Peyer's patch (tissue), 4 donors: ENCODE data around the gene TBCK. TPM values are rescaled to one million over a fixed set of nuclear protein-coding genes. Genes with fewer than 3 reads are reported as not detected.
A peak's percentile ranks its signal among the peaks of the same experiment; 100 is the strongest.

Experiments
- DNase-seq, 3 donors: peaks; one replicate each; pipeline ENCODE4 v3.0.0-alpha.2; 2017 to 2019
- H3K27ac ChIP-seq, 4 donors: fragments of 200-600 bp; sonication (generic); one replicate each; pipeline ENCODE4 v1.5.1; 2016 to 2019
- H3K27me3 ChIP-seq, 2 donors: fragments of 200-600 bp; sonication (generic); one replicate each; pipeline ENCODE4 v1.5.1; 2019
- H3K36me3 ChIP-seq, 3 donors: fragments of 200-600 bp; sonication (generic); one replicate each; pipeline ENCODE4 v1.5.1; 2016 to 2019
- H3K4me1 ChIP-seq, 4 donors: fragments of 200-600 bp; sonication (generic); one replicate each; pipeline ENCODE4 v1.5.1; 2016 to 2019
- H3K4me3 ChIP-seq, 4 donors: fragments of 200-600 bp; sonication (generic); 1 replicate in 3 of 4; 2 replicates in 1 of 4; pipeline ENCODE4 v1.5.1; 2016 to 2019; ENCODE audit warnings: mild to moderate bottlenecking in 1 of 4
- H3K9me3 ChIP-seq, 4 donors: fragments of 200-600 bp; sonication (generic); one replicate each; pipeline ENCODE4 v1.5.1; 2016 to 2019; ENCODE audit warnings: mild to moderate bottlenecking in 1 of 4
- CTCF ChIP-seq, 6 experiments: fragments of 450-650 bp in 4 of 6; fragments of 200-600 bp in 2 of 6; sonication (generic) in 1 of 6; IDR thresholded peaks; one replicate each; pipeline ENCODE4 v1.5.1; 2017 to 2019; ENCODE audit warnings: antibody characterized with exemption in 6 of 6, mild to moderate bottlenecking in 3 of 6, moderate library complexity in 1 of 6
- POLR2A ChIP-seq, 2 donors: fragments of 450-650 bp; IDR thresholded peaks; one replicate each; pipeline ENCODE4 v1.5.1; 2017; ENCODE audit warnings: antibody characterized with exemption in 2 of 2, mild to moderate bottlenecking in 2 of 2, moderate library complexity in 2 of 2
- total RNA-seq, 4 donors: library from RNA; depleted of rRNA; stranded (reverse); fragments of >200 nt; gene quantifications; one replicate each; pipeline ENCODE4 v1.1.0, GENCODE V29; 2016

TBCK gene
- total RNA-seq, 4 donors from 2014 or later: 39.9 to 96.6 (median 53.1) TPM

- Histone ChIP-seq H3K27me3 (no peaks in the 10 kb centered on the region), H3K4me3 (no peak overlapping the region), H3K9me3 (no peaks in the 10 kb centered on the region), H3K4me1 (no peaks in the 10 kb centered on the region), H3K27ac (no peak overlapping the region), H3K36me3 (no peaks in the 10 kb centered on the region)
- DNase-seq: no peak
- no peak for TF ChIP-seq CTCF (IDR thresholded peaks at IDR 0.05)
- no peak for TF ChIP-seq POLR2A (IDR thresholded peaks at IDR 0.05)
Observed at GRCh38 chr4:106056914-106057313, 259.1 kb downstream of the TBCK start.

GRCh38 chr4:106051514-106051913 is 264.5 kb downstream of the TBCK start:
- no peaks in the 10 kb centered on the region for H3K36me3 ChIP-seq
- H3K9me3 ChIP-seq: no peaks in the 10 kb centered on the region
- TF ChIP-seq POLR2A (IDR thresholded peaks at IDR 0.05) (no peak), CTCF (IDR thresholded peaks at IDR 0.05) (no peak)
- H3K27ac ChIP-seq: no peak overlapping the region
- H3K4me1 ChIP-seq: no peaks in the 10 kb centered on the region
- no peaks in the 10 kb centered on the region for H3K27me3 ChIP-seq
- no peak overlapping the region for H3K4me3 ChIP-seq
- no peak for DNase-seq

DNA sequence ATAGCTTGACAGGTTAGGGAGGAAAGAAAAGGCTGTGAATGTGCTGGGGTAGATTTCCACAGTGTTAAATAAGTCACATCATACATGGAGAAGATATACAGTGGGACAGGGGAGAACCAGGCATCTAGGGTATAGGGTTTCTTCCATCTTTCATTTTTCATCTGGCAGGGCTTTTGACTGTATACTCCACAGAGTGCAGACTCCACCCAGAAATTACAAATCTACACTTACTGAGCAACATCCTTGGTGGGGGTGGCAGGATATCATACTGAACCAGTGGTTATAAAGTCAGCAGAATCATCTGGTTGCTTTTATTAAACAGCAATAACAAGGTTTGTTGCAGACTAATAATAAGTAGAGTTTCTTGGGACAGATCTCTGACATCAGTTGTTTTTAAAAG is 266.5 kb downstream of the TBCK start:
- H3K36me3 ChIP-seq: no peaks in the 10 kb centered on the region
- H3K27me3 ChIP-seq: no peaks in the 10 kb centered on the region
- TF ChIP-seq CTCF (IDR thresholded peaks at IDR 0.05) (no peak), POLR2A (IDR thresholded peaks at IDR 0.05) (no peak)
- peak overlapping the region in 1 of 4 donors; percentile 2 for H3K27ac ChIP-seq
- no peaks in the 10 kb centered on the region for H3K4me1 ChIP-seq
- DNase-seq: no peak
- no peak overlapping the region for H3K4me3 ChIP-seq
- H3K9me3 ChIP-seq: no peaks in the 10 kb centered on the region

GRCh38 chr4:106048250-106048971 is 267.6 kb downstream of the TBCK start:
- Histone ChIP-seq H3K9me3 (no peaks in the 10 kb centered on the region), H3K36me3 (no peaks in the 10 kb centered on the region), H3K4me3 (no peak overlapping the region), H3K4me1 (no peaks in the 10 kb centered on the region), H3K27ac (peak overlapping the region in 1 of 4 donors; percentile 1), H3K27me3 (no peaks in the 10 kb centered on the region)
- no peak for TF ChIP-seq POLR2A (IDR thresholded peaks at IDR 0.05)
- TF ChIP-seq CTCF (IDR thresholded peaks at IDR 0.05): no peak
- DNase-seq: no peak

DNA sequence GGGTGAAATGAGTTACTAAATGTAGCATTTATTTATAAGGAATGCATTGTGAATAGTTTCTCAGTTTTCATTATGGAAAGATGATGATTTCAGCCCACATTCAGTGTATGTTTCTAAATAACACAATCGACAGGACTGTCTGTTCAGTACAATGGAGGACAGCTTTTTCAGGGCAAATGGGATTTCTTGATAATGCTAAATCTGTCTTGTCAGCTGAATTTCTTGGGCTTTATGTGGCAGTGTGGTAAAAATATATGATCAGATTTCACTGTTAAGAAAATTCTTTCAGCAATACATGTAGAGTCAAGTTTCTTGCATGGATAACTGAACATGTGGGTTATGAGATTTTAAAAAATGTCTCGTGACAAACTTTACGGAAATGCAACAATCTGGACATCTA is 269.9 kb downstream of the TBCK start:
- H3K4me3 ChIP-seq: no peak overlapping the region
- TF ChIP-seq CTCF (IDR thresholded peaks at IDR 0.05) (no peak), POLR2A (IDR thresholded peaks at IDR 0.05) (no peak)
- H3K27ac ChIP-seq: no peak overlapping the region
- no peak for DNase-seq
- no peaks in the 10 kb centered on the region for H3K27me3 ChIP-seq
- no peaks in the 10 kb centered on the region for H3K9me3 ChIP-seq
- no peaks in the 10 kb centered on the region for H3K36me3 ChIP-seq
- H3K4me1 ChIP-seq: no peaks in the 10 kb centered on the region
